ENCODE data around the gene MARF1. TPM values are rescaled to one million over a fixed set of nuclear protein-coding genes. Genes with fewer than 3 reads are reported as not detected.
A peak's percentile ranks its signal among the peaks of the same experiment; 100 is the strongest.

MARF1 gene
- total and polyA plus RNA-seq, 9 of the 15 experiments (the other 6 are each of a cell fraction or from before 2014, with no cell fraction given), result 4.7 to 33.2 (median 11.7) TPM

DNA sequence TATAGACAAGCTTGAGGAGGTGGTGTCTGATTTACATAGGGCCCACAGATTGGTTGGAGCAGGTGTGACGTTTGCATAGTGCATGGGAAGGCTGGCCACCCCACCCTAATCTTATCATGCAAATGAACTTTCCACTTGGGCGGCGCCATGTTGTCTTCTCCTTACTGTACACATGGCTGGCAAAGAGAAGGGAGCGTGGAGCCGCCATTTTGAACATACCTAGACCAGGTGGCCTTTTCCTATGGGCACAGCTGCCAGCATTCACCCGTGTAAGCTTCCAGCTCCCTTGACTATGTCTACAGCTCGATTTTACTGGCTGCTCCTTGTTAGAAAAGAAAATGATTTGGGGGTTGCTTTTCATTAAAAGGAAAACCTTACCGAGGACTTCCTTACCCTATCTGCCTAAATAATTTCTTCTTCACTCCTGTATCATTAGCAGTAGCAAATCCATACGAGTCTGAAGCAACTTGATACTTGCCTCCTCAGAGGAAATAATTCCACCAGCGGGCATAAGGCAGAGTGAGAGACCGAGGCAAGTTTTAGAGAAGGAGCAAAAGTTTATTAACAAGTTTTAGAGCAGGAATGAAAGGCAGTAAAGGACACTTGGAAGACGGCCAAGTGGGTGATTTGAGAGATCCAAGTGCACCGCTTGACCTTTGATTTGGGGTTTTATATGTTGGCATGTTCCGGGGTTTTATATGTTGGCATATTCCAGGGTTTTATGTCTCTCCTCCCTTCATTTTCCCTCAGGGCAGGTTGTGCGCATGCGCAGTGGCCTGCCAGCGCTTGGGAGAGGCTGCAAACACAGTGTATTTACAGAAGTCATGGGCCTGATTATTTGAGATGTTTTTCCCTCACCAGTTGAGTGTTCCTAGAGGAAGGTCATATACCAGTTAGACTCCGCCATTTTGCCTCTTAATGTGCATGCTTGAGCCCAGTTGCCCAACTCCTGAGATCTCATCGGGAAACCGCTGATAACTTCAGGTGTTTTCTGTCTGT lies 65.7 kb downstream of the MARF1 start (continued):
- peak; percentile 37; the same call in 1 of the 2 replicates for TF ChIP-seq TEAD2 (tag; IDR thresholded peaks at IDR 0.05)
- TF ChIP-seq RAD51 (IDR thresholded peaks at IDR 0.05; ENCODE audit: borderline replicate concordance, low read depth), result no peak; the same call in 1 of the 2 replicates
- no peak for TF ChIP-seq CBX8 (IDR thresholded peaks at IDR 0.05; ENCODE audit: borderline replicate concordance, extremely low read depth, low read depth, low read length, poor library complexity, severe bottlenecking)
- TF ChIP-seq PYGO2 (tag; IDR thresholded peaks at IDR 0.05), result peak; percentile 21; the same call in 1 of the 2 replicates
- no peak for TF ChIP-seq SREBF1 (IDR thresholded peaks at IDR 0.05; ENCODE audit: borderline replicate concordance, low read depth, low read length)
- no peak for TF ChIP-seq TRIM24 (IDR thresholded peaks at IDR 0.05)
- TF ChIP-seq, protein P1, sequence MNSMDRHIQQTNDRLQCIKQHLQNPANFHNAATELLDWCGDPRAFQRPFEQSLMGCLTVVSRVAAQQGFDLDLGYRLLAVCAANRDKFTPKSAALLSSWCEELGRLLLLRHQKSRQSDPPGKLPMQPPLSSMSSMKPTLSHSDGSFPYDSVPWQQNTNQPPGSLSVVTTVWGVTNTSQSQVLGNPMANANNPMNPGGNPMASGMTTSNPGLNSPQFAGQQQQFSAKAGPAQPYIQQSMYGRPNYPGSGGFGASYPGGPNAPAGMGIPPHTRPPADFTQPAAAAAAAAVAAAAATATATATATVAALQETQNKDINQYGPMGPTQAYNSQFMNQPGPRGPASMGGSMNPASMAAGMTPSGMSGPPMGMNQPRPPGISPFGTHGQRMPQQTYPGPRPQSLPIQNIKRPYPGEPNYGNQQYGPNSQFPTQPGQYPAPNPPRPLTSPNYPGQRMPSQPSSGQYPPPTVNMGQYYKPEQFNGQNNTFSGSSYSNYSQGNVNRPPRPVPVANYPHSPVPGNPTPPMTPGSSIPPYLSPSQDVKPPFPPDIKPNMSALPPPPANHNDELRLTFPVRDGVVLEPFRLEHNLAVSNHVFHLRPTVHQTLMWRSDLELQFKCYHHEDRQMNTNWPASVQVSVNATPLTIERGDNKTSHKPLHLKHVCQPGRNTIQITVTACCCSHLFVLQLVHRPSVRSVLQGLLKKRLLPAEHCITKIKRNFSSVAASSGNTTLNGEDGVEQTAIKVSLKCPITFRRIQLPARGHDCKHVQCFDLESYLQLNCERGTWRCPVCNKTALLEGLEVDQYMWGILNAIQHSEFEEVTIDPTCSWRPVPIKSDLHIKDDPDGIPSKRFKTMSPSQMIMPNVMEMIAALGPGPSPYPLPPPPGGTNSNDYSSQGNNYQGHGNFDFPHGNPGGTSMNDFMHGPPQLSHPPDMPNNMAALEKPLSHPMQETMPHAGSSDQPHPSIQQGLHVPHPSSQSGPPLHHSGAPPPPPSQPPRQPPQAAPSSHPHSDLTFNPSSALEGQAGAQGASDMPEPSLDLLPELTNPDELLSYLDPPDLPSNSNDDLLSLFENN (IDR thresholded peaks at IDR 0.05; ENCODE audit: low read depth in 2 of 2, low read length in 2 of 2), result no peak
- TF ChIP-seq RCOR1 (IDR thresholded peaks at IDR 0.05; ENCODE audit: borderline replicate concordance in 1 of 2, low read depth in 2 of 2, low read length in 2 of 2), result 0 out of 4 replicates have a peak, but pooled peaks of 1 of the 2 experiments have one; percentile 13
- no peak for TF ChIP-seq ADNP (tag; IDR thresholded peaks at IDR 0.05)
- no peak for TF ChIP-seq SMAD2 (IDR thresholded peaks at IDR 0.05; ENCODE audit: low read depth, low read length)
- TF ChIP-seq TGIF2 (CRISPR knock-in tag; IDR thresholded peaks at IDR 0.05), result no peak
- 0 out of 2 replicates have a peak, but pooled peaks have one; percentile 25 for TF ChIP-seq DPF2 (IDR thresholded peaks at IDR 0.05)
- TF ChIP-seq, protein P2, sequence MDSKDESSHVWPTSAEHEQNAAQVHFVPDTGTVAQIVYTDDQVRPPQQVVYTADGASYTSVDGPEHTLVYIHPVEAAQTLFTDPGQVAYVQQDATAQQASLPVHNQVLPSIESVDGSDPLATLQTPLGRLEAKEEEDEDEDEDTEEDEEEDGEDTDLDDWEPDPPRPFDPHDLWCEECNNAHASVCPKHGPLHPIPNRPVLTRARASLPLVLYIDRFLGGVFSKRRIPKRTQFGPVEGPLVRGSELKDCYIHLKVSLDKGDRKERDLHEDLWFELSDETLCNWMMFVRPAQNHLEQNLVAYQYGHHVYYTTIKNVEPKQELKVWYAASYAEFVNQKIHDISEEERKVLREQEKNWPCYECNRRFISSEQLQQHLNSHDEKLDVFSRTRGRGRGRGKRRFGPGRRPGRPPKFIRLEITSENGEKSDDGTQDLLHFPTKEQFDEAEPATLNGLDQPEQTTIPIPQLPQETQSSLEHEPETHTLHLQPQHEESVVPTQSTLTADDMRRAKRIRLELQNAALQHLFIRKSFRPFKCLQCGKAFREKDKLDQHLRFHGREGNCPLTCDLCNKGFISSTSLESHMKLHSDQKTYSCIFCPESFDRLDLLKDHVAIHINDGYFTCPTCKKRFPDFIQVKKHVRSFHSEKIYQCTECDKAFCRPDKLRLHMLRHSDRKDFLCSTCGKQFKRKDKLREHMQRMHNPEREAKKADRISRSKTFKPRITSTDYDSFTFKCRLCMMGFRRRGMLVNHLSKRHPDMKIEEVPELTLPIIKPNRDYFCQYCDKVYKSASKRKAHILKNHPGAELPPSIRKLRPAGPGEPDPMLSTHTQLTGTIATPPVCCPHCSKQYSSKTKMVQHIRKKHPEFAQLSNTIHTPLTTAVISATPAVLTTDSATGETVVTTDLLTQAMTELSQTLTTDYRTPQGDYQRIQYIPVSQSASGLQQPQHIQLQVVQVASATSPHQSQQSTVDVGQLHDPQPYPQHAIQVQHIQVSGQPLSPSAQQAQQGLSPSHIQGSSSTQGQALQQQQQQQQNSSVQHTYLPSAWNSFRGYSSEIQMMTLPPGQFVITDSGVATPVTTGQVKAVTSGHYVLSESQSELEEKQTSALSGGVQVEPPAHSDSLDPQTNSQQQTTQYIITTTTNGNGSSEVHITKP (IDR thresholded peaks at IDR 0.05; ENCODE audit: partially characterized antibody), result peak; percentile 77
- no peak for TF ChIP-seq KLF16 (IDR thresholded peaks at IDR 0.05)
- no peak for TF ChIP-seq ELF2 (CRISPR knock-in tag; IDR thresholded peaks at IDR 0.05)
- no peak for TF ChIP-seq ZNF79 (CRISPR knock-in tag; IDR thresholded peaks at IDR 0.05; ENCODE audit: low read depth)
- peak; percentile 95 for TF ChIP-seq POLR2H (tag; IDR thresholded peaks at IDR 0.05; ENCODE audit: low read depth)
- TF ChIP-seq MEF2D (tag; conservative IDR thresholded peaks at IDR 0.05; ENCODE audit: low read depth), result peak; percentile 46; the same call in 1 of the 2 replicates
- peak; percentile 93 for TF ChIP-seq KAT8 (IDR thresholded peaks at IDR 0.05; ENCODE audit: low read depth)
